ENCODE results near the gene ALDOC. TPM values are rescaled to one million over a fixed set of nuclear protein-coding genes. Genes with fewer than 3 reads are reported as not detected.

ALDOC gene
- total RNA-seq, 1 donor from 2014 or later = 38.6 TPM

DNA sequence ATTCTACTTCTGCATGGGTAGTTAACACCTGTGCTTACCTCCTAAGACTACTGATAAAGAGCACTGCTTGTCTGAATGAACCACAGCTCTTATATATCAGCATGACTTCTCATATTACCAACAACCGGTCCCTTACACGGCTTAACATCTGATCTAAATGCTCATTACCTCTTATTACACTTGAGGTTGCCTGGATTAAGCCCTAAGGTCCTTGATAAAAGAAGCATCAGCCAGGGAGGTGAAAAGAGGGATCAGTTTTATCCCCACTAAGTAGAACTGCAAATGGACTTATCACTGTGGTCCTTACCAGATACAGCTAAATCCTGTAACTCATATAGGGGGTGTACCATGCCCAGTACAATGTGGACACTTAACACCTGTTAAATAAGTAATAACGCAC is 45.5 kb upstream of the ALDOC start:
- H3K36me3 ChIP-seq = peaks cover 22% of the 10 kb centered on the region
- no peaks in the 10 kb centered on the region for H3F3A ChIP-seq (ENCODE audit: low read depth)
- H2AFZ ChIP-seq (replicated peaks) = no peak overlapping the region
- Mint-ChIP-seq H3K4me3 (no peak overlapping the region), H3K4me1 (no peaks in the 10 kb centered on the region), H3K36me3 (peaks cover 33% of the 10 kb centered on the region), H3K27me3 (ENCODE audit: insufficient read depth, low read depth) (peaks cover 3% of the 10 kb centered on the region), H3K9me3 (no peaks in the 10 kb centered on the region), H3K27ac (no peak overlapping the region)
- H3K9me3 ChIP-seq (ENCODE audit: low read depth) = no peaks in the 10 kb centered on the region
- H4K20me1 ChIP-seq (ENCODE audit: low read depth) = peaks cover 13% of the 10 kb centered on the region
- no peaks in the 10 kb centered on the region for H3K4me1 ChIP-seq
- H3K4me2 ChIP-seq = no peak overlapping the region
- H3K27ac ChIP-seq = no peak overlapping the region
- no peak overlapping the region for H3K4me3 ChIP-seq
- H3K9ac ChIP-seq = no peak overlapping the region
- no peaks in the 10 kb centered on the region for H3K79me2 ChIP-seq (ENCODE audit: low read depth)
- no peak for TF ChIP-seq EZH2phosphoT487 (IDR thresholded peaks at IDR 0.05)
- TF ChIP-seq, protein P1, sequence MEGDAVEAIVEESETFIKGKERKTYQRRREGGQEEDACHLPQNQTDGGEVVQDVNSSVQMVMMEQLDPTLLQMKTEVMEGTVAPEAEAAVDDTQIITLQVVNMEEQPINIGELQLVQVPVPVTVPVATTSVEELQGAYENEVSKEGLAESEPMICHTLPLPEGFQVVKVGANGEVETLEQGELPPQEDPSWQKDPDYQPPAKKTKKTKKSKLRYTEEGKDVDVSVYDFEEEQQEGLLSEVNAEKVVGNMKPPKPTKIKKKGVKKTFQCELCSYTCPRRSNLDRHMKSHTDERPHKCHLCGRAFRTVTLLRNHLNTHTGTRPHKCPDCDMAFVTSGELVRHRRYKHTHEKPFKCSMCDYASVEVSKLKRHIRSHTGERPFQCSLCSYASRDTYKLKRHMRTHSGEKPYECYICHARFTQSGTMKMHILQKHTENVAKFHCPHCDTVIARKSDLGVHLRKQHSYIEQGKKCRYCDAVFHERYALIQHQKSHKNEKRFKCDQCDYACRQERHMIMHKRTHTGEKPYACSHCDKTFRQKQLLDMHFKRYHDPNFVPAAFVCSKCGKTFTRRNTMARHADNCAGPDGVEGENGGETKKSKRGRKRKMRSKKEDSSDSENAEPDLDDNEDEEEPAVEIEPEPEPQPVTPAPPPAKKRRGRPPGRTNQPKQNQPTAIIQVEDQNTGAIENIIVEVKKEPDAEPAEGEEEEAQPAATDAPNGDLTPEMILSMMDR (IDR thresholded peaks at IDR 0.05) = no peak
- no peak for TF ChIP-seq EZH2 (IDR thresholded peaks at IDR 0.05)
- H3K27me3 ChIP-seq = no peaks in the 10 kb centered on the region
- DNase-seq (ENCODE audit: low spot score) = no peak

DNA sequence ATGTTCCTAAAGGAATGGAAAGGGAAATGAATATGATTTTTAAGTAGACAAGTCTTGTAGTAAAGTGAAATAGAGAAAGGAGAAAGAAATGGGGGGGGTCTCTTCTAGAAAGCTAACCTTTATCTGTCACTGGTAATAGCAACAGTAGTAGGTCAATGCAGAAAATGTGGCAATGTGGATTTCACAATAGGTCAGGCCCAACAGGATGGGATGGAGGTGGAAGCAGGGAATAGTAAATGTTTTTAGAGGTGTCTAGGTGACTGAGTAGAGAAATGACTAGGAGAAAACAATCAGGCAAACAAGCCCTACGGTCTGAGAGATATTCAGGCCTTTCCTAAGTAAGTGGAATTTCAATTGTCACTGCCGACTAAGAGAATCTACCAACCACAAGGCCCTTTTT is 43.3 kb upstream of the ALDOC start:
- H2AFZ ChIP-seq (replicated peaks) = no peak overlapping the region
- Mint-ChIP-seq H3K9me3 (no peaks in the 10 kb centered on the region), H3K4me1 (no peaks in the 10 kb centered on the region), H3K36me3 (peaks cover 31% of the 10 kb centered on the region), H3K4me3 (no peak overlapping the region), H3K27ac (no peak overlapping the region), H3K27me3 (ENCODE audit: insufficient read depth, low read depth) (peaks cover 3% of the 10 kb centered on the region)
- no peak overlapping the region for H3K4me3 ChIP-seq
- TF ChIP-seq EZH2phosphoT487 (IDR thresholded peaks at IDR 0.05) (no peak), EZH2 (IDR thresholded peaks at IDR 0.05) (no peak)
- TF ChIP-seq, protein P1 (IDR thresholded peaks at IDR 0.05) = no peak
- H3K27ac ChIP-seq = no peak overlapping the region
- H3K79me2 ChIP-seq (ENCODE audit: low read depth) = no peaks in the 10 kb centered on the region
- no peaks in the 10 kb centered on the region for H3F3A ChIP-seq (ENCODE audit: low read depth)
- H4K20me1 ChIP-seq (ENCODE audit: low read depth) = peaks cover 13% of the 10 kb centered on the region
- no peak for DNase-seq (ENCODE audit: low spot score)
- no peaks in the 10 kb centered on the region for H3K4me1 ChIP-seq
- no peak overlapping the region for H3K9ac ChIP-seq
- H3K36me3 ChIP-seq = peaks cover 30% of the 10 kb centered on the region
- H3K27me3 ChIP-seq = no peaks in the 10 kb centered on the region
- no peak overlapping the region for H3K4me2 ChIP-seq
- no peaks in the 10 kb centered on the region for H3K9me3 ChIP-seq (ENCODE audit: low read depth)

DNA sequence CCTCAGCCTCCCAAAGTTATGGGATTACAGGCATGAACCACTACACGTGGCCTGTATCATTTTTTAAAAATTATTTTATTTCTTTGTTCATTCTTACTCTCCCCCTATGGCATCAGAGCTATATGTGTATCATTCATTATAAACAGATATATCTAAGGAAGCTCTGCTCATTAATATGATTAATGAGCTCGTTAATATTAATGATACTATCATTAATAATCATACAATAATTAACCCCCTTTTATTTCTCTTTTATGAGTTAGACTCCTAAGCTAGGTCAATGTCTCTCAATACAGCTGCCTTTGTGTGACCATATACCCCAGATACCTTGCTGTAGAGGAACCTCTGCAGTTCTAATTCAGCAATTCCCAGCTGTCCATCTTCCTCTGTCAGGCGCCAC is 41.8 kb upstream of the ALDOC start:
- peaks cover 7% of the 10 kb centered on the region for H3F3A ChIP-seq (ENCODE audit: low read depth)
- DNase-seq (ENCODE audit: low spot score) = no peak
- peaks cover 33% of the 10 kb centered on the region for H3K36me3 ChIP-seq
- no peaks in the 10 kb centered on the region for H3K79me2 ChIP-seq (ENCODE audit: low read depth)
- no peak for TF ChIP-seq EZH2 (IDR thresholded peaks at IDR 0.05)
- TF ChIP-seq, protein P1 (IDR thresholded peaks at IDR 0.05) = no peak
- TF ChIP-seq EZH2phosphoT487 (IDR thresholded peaks at IDR 0.05) = no peak
- H3K4me1 ChIP-seq = no peaks in the 10 kb centered on the region
- H2AFZ ChIP-seq (replicated peaks) = no peak overlapping the region
- H3K27me3 ChIP-seq = no peaks in the 10 kb centered on the region
- H3K4me1 Mint-ChIP-seq = peaks cover 3% of the 10 kb centered on the region
- peaks cover 32% of the 10 kb centered on the region for H3K36me3 Mint-ChIP-seq
- peaks cover 5% of the 10 kb centered on the region for H3K27me3 Mint-ChIP-seq (ENCODE audit: insufficient read depth, low read depth)
- no peak overlapping the region for H3K27ac ChIP-seq
- no peaks in the 10 kb centered on the region for H3K9me3 Mint-ChIP-seq
- no peaks in the 10 kb centered on the region for H3K9me3 ChIP-seq (ENCODE audit: low read depth)
- H3K4me2 ChIP-seq = no peak overlapping the region
- H3K4me3 ChIP-seq = no peak overlapping the region
- H3K27ac Mint-ChIP-seq = no peak overlapping the region
- no peak overlapping the region for H3K4me3 Mint-ChIP-seq
- peaks cover 9% of the 10 kb centered on the region for H4K20me1 ChIP-seq (ENCODE audit: low read depth)
- H3K9ac ChIP-seq = no peak overlapping the region
